Activated CD4-positive, alpha-beta T cell treated with anti-CD3 and anti-CD28 coated beads, Interleukin-2, amount 50 U/mL, for 4 hours (primary cell): ENCODE measurements around the gene TSPAN15.
"Not testable (repeated sequence)": the region's sequence is repeated elsewhere in the genome, so short reads cannot be mapped to it uniquely, and the experiment has no call there.

Experiments
- DNase-seq, 2 experiments: peaks; one replicate each; pipeline ENCODE4 v3.0.0-alpha.2; 2020

TSPAN15 gene

DNA sequence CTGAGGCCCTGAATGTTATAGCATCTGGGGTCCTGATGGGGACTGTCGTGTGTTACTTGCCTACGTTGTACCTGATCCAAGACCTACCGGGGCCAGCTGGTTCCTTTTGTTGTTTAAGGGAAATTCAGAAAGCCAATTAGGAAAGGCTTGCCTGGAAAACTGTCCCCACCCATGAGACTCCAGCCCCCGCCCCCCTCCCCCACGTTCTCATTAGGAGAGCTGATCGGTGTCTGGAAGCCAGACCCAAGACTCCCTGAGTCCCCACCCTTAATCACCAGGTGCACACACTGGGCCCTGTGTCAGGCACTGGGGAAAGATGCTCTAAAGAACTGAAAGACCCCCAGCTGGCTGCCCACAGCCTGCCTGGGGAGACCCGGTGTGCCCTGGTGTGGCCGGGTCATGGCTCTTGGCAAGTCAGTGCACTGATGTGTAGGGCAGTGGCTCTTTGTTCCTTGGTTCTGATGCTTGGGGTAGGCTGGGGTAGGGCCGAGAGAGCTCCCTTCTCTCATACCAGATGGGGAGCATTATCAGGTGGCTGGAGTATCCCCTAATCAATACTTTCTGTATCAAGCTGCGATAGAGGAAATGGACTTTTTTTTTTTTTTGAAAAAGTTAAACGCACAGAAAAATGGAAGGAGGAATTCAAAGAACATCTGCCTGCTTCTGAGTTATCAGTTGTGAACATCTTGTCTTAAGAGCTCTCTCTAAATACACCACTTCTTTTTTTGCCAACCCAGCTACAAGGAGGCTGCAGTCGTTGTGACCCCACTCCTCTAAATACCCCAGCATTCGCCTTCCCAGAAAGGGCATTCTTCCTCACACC, 16.9 kb downstream of the TSPAN15 start:
- no peak for DNase-seq

DNA sequence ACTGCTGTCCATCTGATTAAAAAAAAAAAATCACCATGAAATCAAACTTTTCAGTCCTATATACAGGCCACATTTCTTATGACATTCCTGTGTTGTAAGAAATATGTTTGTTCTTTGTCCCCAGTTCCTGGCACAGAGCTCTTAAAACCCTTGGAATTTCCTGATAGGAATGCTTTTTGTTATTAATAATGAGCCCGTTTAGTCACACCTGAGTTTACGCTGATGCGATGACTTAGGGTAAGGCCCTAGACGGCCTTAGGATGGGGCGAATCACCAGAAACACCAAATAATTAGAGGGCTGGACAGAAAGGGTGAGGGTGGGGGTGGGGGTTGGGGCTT, 17.5 kb downstream of the TSPAN15 start:
- no peak for DNase-seq

DNA sequence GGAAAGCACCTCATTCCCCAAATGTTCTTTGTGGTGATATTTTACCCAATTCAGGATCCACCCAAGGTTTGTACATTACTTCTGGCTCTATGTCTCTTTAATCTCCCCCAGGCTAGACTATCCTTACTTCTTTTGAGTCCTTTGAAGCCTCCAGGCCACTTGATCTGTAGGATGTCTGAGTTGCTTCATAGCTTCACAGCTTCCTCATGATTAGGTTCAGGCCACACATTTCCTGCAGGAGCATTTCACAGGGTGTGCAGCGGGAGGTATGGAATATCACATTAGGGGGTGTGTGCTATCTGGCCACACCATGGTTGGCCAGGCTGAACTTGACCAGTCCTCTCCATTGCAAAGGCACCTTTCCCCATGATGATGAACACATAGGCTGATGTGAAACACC, 18.7 kb downstream of the TSPAN15 start:
- DNase-seq = no peak

DNA sequence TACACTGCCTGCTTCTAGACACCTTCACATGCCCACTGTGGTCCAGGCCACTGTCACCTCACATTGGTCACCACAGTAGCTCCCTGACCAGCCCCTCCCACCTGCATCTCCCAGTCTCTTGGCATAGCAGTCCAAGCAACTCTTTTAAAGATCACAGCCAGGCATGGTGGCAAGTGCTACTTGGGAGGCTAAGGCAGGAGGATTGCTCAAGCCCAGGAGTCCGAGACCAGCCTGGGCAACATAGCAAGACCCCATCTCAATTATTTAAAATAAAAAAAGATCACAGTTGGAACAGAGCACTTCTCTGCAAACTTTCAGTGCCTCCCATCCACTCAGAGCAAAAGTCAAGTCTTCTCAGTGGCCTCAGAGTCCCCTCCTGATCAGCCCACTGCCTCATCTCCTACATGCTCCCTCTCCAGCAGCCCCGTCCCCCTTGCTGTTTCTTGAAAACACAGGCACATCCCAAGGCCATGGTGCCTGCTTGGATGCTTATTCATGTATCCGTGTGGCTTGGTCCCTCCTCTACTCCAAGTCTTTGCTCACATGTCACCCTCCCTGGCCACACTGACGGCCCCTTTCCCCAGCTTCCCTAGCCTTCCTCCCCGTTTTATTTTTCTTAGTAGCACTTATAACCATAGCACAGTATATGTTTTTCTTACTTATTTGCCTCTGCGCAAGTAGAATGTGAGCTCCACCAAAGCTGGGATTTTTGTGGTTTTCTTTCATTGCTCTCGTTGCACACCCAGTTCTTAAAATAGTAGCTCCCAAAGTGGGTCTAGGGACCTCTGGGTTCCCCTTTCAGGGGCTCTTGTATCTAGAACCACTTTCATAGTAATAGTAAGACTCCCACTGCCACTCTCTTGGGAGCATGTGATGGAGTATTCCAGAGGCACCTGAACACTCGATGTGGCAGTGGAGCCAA, 19.5 kb downstream of the TSPAN15 start:
- DNase-seq = no peak

DNA sequence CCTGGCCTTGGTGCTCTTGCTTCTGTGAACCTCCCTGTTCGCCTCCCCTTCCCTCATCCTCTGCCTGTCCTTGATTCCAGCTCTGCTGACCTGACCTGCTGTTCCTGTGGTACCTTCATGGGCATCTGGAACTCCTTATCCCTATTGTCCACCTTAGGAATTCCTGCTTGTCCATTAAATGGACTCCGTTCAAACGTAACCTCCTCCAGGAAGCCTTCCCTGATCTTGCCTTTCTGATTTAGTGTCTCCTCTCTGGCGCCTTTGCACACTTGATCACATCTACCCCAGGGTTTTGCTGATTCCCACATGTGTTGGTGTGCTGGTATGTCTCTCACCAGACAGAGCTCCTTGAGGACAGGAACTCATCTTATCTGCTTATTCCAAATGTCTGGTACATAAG, 20.9 kb downstream of the TSPAN15 start:
- no peak for DNase-seq

DNA sequence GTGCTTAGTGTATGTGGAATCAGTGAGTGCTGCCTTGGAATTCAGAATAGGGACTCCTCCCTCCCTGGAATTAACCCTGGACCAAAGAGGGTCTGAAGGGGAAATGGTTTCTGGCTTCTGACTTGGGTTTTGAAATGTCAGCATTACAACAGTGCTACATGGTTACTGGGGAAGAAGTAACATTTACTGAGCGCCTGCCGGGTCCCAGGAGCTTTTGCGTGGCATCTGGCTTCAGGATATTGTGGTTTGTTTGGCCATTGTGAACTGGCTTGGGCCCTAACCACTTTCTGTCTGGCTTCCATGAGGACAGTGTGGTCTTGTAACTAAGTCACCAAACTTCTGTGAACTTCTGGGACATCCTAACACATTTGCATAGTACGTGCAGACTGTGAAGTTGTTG, 21.3 kb downstream of the TSPAN15 start:
- DNase-seq = no peak

DNA sequence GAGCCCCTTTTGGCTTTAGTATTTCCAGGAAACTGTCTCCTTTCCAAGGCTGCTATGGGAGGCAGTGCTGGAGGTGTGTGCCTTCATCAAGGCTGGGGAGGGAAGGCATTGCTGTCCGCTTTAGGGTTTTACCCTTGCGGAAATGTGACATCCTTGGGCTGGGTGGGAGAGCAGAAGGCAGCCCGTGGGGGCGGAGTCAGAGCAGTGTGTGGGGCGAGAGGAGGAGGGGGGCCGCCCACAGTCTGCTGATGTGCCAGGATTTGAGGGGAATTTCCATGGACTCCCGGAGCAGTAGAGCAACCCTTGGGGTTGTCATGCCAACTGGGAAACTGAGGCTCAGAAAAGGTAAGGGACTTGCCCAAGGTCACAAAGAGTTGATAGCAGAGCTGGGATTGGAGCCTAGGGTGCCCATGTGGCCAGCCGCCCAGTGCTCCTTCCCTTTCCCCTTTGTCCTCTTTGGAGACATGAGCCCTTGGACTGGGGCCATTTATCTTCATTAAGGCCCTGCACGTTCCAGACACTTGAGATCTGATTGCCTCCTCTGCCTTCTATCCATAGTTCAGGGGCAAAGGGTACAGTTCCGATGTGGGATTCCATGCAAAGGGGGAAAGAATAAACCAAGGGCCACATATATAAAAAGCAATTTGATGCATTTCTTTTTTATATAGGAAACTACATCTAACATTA, 22.2 kb downstream of the TSPAN15 start:
- DNase-seq = no peak

DNA sequence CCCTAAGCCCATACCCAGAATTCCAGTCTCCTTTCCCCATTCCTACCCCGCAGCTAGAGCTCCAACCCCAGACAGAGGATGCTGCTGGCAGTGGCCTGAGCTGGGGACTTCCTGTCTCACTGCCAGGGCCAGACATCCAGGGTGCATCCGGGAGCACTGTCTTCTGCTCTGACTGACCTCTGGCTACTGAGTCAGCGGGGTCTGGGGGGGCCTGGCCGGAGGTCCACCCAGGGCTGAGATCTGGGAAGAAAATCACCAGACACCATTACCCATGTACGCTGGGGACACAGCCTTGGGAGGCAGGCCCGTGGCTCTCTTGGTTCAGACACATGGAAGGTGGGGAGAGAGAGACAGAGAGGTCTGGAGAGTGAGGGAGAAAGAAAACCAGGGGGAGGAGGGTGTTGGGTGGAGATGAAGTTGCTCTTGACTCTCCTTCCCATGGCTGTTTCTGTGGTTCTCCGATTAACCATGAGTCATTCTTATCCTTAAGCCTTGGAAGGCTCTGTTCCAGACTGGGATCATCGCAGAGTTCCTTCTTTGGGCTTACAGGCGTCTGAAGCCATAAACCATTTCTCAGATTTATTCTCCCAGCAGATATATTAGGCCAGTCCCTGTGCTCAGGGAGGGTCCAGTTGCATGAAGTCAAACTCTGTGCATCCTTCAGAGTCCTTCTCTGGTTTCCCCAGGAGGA, 23.6 kb downstream of the TSPAN15 start:
- no peak for DNase-seq

DNA sequence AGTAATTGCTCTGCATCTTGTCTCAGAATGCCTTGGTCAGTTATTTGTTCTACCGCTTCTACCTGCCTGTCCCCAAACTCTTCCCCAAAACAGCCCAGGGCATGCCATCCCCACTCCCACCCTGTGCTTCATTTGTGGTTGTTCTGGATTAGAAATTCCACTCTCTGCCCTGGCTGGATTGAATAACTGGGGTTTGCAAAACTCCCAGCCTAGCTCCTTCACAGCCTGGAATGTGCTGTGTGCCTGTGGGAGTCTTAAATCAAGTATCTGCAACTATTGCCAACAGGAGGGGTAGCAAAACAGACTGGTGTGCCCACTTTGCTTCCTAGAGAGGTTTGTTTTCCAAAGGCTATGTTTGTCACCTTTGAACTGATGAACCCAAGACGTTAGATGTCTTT, 24.2 kb downstream of the TSPAN15 start:
- no peak for DNase-seq

DNA sequence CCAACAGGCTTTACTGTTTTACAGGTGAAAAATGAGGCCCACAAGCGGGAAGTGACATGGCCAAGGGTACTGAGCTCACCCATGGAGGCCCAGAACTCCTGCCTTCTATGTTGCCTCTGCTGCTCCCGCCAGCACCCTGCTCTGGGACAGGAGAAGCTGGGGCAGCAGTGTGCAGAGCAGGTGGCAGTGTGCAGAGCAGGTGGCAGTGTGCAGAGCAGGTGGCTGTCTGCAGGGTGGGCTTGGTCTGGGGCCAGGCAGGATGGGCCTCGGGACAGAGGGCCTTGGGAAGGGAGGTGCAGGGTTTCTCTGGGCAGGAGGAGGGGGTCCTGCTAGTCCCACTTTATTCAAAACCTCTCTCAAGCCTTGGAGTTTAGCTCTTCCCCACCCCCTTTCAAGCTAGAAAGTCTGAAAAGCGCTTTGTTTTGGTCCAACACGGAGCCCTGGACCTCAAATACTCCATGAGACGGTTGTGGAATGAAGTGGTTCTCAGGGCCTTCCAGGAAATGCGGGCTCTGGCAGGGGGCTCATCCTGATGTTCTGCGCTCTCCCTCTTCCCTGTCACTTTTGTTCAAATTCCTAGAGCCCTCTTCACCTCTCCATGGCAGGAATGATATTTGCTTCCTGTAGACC, 26.8 kb downstream of the TSPAN15 start:
- no peak for DNase-seq

DNA sequence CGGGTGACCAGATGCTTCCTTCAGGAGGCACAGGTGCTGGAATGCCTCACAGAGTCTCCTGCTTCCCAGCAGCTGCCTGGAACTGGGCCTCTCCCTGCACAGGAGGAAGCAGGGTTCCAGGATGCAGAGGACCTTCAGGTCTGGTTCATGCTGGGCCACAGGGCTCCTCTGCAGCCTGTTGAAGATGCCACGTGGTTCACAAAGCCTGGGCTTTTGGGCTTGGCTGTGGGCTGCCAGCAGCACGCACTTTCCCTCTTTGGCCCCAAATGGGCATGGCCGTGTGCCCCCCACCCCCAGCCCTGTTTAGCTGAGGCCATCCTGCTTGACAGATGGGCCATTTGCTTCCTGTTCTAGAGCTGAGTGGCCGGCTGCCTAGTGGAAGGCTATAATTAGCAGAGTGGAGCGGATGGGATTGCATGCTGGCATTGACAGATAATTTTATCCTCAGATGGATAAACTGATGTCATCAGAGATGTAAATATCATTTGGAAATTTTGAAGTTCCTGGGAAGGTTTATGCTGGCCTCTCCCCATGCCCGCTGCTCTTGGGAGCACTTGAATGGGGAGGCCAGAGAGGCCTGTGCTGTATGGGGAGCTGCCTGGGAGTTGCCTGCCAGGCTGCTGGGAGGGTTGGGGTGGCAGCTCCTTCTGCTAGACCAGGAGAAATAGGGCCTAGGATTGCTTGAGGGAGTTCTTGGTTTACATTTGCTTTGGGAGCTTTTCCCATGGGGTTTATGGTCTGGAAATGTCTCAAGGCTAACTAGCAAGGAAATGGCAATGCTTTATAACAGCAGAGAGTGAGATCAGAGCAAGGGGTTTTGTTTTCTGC, 28.2 kb downstream of the TSPAN15 start:
- DNase-seq = no peak

DNA sequence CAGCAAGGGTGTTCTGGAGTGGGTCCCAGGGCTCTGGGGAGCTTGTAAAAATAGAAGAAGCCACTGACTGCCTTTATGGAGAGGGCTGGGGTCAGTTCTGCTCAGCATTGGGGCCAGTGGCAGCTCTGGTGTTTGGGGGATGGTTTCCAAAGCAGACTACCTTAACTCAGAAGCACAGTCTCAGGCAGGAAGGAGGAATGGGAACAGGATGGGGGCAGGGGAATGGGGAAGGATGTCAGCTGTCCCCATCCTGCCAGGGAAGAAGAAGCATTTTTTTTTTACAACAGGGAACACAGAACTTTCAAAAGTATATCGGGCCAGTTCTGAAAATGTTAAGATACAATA, 28.8 kb downstream of the TSPAN15 start:
- no peak for DNase-seq

DNA sequence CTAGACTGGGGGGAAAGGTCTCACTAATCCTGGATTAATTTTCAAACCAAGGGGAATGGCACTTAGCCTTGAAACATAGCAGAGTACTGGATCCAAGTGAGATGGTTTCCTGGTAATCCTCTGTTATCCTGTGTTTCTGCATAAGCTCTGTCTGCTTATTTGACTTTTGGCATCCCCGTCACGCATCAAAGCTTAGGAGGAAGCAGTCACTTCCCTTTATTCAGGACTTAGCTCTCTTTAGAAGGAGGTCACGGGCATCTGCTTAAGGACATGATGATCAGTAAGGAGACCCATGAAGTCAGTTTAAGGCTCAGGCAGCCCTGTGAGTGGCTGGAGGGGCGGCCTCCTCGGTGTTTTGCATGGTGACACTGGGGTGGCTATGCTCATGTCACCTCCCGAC, 30.0 kb downstream of the TSPAN15 start:
- DNase-seq = no peak

DNA sequence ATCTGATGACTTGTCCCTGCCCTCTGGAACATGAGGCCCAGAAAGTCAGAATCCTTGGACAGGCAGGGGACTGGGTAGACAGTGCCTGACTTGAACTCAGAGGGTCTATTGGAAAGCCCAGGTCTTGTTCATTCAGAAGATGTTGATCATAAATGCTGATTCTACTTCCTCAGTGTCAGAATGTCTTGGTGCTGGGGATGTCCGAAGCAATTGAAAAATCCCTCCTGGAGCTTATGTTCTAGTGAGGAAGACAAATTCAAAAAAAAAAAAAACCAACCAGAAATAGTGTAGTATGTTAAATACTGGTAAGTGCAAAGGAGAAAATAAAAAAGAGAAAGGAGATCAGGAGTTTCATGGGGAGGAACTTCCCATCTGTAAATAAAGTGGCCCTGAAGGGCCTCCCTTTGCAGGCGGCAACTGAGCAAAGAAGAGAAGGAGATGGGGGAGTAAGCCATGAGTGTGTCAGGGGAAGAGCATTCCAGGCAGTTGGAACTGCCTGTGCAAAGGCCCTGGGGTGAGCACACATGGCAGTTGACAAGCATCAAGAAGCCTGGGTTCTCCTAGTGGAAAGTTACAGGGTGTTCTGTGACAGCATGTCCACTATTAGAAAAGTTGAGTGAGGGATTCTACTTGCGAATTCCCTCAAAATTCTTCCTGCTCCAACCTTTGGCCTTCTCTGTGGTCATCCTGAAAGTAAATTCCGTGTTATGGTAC, 30.7 kb downstream of the TSPAN15 start:
- no peak for DNase-seq

DNA sequence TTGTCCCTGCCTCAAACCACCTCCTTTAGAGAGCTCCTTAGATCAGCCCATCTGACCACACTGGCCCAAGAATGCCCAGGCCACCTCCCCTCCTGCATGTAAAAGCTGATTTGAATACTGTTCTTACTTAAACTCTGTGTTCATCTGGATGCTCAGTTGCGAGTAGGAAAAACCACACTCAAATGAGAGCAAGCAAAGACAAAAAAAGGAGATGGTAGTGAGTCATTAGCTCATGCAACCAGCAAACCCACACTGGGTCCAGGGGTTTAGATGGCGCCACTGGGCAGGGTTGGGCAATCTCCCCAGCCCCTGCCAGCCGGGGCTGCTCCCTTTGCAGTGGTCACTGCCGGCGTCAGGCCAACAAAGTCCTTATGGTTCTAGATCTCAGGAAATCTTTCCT, 32.7 kb downstream of the TSPAN15 start:
- no peak for DNase-seq

DNA sequence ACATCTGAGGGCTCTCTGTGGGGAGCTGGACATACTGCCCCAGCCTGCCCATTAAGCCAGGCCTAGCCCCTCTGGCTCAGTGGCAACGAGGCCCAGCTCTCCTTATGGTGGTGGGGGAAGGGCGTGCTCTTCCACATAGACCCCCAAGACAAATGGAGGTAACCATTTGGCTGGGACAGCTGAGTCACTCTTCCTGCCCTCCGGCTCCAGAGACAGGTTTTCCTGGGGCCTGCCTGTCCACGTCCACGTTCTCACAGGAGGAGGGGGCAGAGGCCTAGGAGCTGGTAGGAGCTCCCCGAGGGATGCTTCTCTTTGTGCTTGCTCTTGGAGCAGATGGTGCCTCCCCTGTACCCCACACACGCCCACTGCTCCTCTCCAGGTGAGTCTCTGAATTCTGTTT, 33.5 kb downstream of the TSPAN15 start:
- DNase-seq = no peak

DNA sequence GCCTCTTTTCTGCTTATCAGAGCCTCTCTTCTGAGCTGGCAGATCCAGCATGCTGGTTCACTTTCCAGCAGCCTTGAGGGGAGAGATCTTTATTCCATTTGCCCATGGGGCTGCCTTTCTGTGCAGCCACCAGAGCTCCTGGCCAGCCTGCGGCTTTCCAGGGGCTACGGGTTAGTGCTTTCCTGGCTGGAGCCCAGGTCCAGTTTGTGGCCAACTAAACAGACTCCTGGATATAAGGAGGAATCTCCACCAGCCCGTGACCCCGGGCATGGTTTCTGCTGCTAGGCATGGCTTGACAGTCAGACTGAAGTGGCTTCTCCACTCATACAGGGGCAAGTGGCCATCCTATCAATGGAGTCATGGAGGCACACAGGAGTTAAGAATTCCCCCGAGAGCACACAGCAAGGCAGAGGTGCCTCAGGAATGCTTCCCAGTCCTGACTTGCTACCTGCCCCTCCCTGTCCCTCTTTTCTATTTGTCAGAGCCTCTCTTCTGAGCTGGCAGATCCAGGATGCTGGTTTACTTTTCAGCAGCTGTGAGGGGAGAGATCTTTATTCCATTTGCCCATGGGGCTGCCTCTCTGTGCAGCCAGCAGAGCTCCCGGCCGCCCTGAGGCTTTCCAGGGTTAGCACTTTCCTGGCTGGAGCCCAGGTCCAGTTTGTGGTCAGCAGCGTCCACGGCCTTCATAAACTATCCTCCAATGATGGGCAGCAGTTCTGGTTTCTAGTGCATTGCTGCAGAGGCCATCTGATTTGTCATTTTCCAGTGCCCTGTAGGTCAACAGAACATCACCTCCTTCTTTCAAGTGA, 35.9 kb downstream of the TSPAN15 start:
- no peak for DNase-seq

DNA sequence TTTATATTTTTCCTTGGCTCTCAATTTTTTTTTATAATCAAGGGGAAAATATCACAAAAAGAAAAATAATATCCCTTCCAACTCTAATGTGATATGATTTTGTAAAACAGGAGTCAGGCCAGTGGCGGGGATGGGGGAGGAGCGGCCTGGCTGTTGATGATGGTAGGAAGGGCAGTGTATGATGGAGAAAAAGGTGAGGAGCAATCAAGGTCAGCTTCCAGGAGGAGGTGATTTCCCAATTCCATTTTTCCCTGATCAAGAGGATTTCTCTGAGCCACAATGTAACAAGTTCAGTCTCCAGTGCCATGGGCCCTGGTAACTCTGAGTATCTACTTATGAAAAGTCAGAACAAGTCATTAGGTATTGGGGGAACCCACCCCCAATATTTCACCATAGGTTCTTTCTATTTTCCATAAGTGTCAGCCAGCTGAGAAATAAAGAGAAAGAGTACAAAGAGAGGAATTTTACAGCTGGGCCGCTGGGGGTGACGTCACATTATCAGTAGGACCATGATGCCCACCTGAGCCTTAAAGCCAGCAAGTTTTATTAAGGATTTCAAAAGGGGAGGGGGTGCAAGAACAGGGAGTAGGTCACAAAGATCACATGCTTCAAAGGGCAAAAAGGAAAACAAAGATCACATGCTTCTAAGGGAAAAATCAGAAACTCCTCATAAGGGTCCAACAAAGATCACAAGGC, 37.0 kb downstream of the TSPAN15 start:
- DNase-seq = not testable (repeated sequence)

DNA sequence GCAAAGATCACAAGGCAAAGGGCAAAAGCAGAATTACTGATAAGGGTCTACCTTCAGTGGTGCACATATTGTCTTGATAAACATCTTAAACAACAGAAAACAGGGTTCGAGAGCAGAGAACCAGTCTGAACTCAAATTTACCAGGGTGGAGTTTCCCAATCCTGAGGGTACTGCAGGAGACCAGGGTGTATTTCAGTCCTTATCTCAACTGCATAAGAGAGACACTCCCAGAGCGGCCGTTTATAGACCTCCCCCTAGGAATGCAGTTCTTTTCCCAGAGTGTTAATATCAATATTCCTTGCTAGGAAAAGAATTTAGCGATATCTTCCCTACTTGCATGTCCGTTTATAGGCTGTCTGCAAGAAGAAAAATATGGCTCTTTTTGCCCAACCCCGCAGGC, 37.6 kb downstream of the TSPAN15 start:
- DNase-seq = not testable (repeated sequence)
